Left ventricle myocardium superior (tissue), 1 donor: ENCODE results near the gene TMEM150A. TPM values are rescaled to one million over a fixed set of nuclear protein-coding genes. Genes with fewer than 3 reads are reported as not detected.

Experiments
- ATAC-seq: fragments of 200-7000 bp; cut with Tn5 transposase; one replicate; pipeline ENCODE4 v1.9.1; 2020; ENCODE audit warnings: mild to moderate bottlenecking, moderate library complexity
- DNase-seq: peaks from one replicate; pipeline ENCODE4 v3.0.0-alpha.2; 2020
- intact Hi-C: fragments of 100-400 bp; cut with micrococcal nuclease; formaldehyde crosslinking; loops from one replicate; pipeline ENCODE4 v1.11.0; 2022
- total RNA-seq: library from RNA; stranded (reverse); fragmentation: NEBNext Ultra II Directional; extraction: Animal tissue kit (Norgen Biotek cat#: 25700); gene quantifications from one replicate; pipeline ENCODE4 v1.2.1, GENCODE V29; 2021
- donor health status: DM: no; HTN: yes; CAD: no; lungs with severe emphysema.

The TMEM150A gene
- total RNA-seq, 1 donor from 2014 or later = 14.9 TPM

DNA sequence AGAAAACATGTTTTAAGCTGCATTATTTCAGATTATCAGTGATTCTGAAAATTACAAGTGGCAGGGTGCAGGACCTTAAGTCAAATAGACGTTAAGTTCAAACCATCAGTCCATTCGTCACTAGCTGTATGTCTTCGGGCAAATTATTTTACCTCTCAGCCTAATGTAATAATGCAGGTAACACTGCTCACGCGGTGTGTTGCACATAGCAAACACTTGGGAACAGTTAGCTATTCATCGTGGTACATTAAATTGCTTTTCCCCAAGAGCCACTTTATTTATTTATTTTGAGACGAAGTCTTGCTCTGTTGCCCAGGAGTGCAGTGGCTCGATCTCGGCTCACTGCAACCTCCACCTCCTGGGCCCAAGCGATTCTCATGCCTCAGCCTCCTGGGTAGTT lies 53.4 kb downstream of the TMEM150A start:
- DNase-seq = no peak
- no peak for ATAC-seq
- intact Hi-C loops = no loop called here

DNA sequence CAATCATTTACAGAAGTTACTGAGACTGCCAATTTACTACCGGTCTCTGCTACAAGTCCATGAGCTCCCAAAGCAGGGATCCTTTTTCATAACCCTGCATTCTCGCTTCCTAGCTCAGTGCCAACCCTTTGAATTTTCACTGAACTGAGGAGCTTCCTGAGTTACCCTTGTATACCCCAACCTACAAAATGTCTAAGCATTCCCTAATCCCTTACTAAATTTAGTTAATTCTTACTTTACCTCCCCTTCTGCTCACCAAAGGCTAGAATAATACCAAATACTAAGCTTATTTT lies 53.9 kb downstream of the TMEM150A start:
- DNase-seq = no peak
- no peak for ATAC-seq
- intact Hi-C loops = no loop called here

Other genes with a start within 250 kb of the TMEM150A start
- gene RETSAT, start 248.2 kb downstream of the TMEM150A start, total RNA-seq = 31.2 TPM
- 10.4 TPM for gene ELMOD3, start 247.9 kb downstream of the TMEM150A start, total RNA-seq
- gene CAPG, start 192.3 kb downstream of the TMEM150A start, total RNA-seq = 6.1 TPM
- gene SH2D6, start 184.0 kb downstream of the TMEM150A start, total RNA-seq = not detected
- gene MAT2A, start 63.5 kb downstream of the TMEM150A start, total RNA-seq = 130 TPM
- gene GGCX, start 41.2 kb downstream of the TMEM150A start, total RNA-seq = 28.1 TPM
- 17.1 TPM for gene VAMP8, start 25.1 kb downstream of the TMEM150A start, total RNA-seq
- gene VAMP5, start 18.3 kb downstream of the TMEM150A start, total RNA-seq = 54.8 TPM
- gene RNF181, start 7.0 kb downstream of the TMEM150A start, total RNA-seq = 89.9 TPM
- 29.2 TPM for gene C2orf68, start 9.4 kb upstream of the TMEM150A start, total RNA-seq
- 30.0 TPM for gene USP39, start 13.5 kb upstream of the TMEM150A start, total RNA-seq
- gene SFTPB, start 65.5 kb upstream of the TMEM150A start, total RNA-seq = 0.50 TPM
- 2.3 TPM for gene GNLY, start 91.7 kb upstream of the TMEM150A start, total RNA-seq
- gene ATOH8, start 151.3 kb upstream of the TMEM150A start, total RNA-seq = 29.6 TPM